GM18873 (cell line): ENCODE measurements around the gene TM4SF18.

Experiments used
- ATAC-seq: cut with Tn5 transposase; IDR thresholded peaks from one replicate; pipeline ENCODE4 v1.9.1; 2021; ENCODE audit warnings: mild to moderate bottlenecking, moderate library complexity, moderate number of reproducible peaks; ENCODE audit not compliant: unreplicated experiment, low FRiP score

Gene TM4SF18

GRCh38 chr3:149291178-149291577 lies 42.3 kb downstream of the TM4SF18 start:
- ATAC-seq = no peak

GRCh38 chr3:149288655-149289054 lies 44.8 kb downstream of the TM4SF18 start:
- ATAC-seq = no peak

- no peak for ATAC-seq
These were observed 49.4 kb downstream of the TM4SF18 start for GRCh38 chr3:149284034-149284433.

- ATAC-seq = no peak
These were observed 50.0 kb downstream of the TM4SF18 start for GRCh38 chr3:149283401-149283800.

GRCh38 chr3:149282836-149283235 lies 50.6 kb downstream of the TM4SF18 start:
- ATAC-seq = no peak

GRCh38 chr3:149282322-149282721 lies 51.1 kb downstream of the TM4SF18 start:
- ATAC-seq = no peak

GRCh38 chr3:149280671-149281349 lies 52.6 kb downstream of the TM4SF18 start:
- no peak for ATAC-seq

GRCh38 chr3:149278911-149279310 lies 54.5 kb downstream of the TM4SF18 start:
- no peak for ATAC-seq

- no peak for ATAC-seq
These were observed 56.1 kb downstream of the TM4SF18 start for GRCh38 chr3:149277331-149277813.

- no peak for ATAC-seq
These were observed 56.8 kb downstream of the TM4SF18 start for GRCh38 chr3:149276619-149277018.

- no peak for ATAC-seq
These were observed 59.2 kb downstream of the TM4SF18 start for GRCh38 chr3:149274220-149274619.

- peak; percentile 74 for ATAC-seq
These were observed 60.2 kb downstream of the TM4SF18 start for GRCh38 chr3:149273096-149273751.

- ATAC-seq = no peak
These were observed 61.8 kb downstream of the TM4SF18 start for GRCh38 chr3:149271669-149272068.

- ATAC-seq = no peak
These were observed 63.3 kb downstream of the TM4SF18 start for GRCh38 chr3:149270180-149270579.

GRCh38 chr3:149269687-149270086 lies 63.7 kb downstream of the TM4SF18 start:
- ATAC-seq = no peak
